ENCODE results near the gene PRKX.
"Not testable (repeated sequence)": the region's sequence is repeated elsewhere in the genome, so short reads cannot be mapped to it uniquely, and the experiment has no call there.

The PRKX gene

DNA sequence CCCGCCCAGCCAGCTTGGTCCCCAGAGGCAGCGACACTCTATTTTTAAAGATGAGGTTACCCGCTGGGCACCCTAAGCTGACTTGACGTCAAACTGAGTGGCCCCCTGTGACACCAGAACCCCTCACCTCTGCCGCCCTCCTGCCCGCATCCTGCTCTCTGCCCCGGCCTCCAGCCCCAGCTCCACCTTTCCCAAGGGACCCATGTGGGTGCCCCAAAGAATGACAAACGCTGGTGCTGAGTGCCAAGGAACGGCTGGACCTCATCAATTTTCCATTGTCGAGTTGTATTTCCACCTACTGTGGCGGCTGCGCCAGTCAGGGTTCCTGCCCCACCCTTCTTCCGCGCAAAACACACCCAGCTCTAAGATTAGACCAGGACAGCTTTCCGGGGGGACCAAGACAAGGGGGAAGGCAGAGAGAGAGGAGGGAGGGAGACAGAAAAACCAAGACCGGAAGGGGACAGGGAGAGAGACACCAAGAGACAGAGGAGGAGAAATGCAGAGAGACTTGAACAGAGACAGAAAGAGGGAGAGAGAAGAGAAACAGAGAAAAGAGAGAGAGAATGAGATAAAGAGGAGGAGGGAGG is 2.0 kb downstream of the PRKX start:
- no peak for DNase-seq (ENCODE audit: low read depth)

DNA sequence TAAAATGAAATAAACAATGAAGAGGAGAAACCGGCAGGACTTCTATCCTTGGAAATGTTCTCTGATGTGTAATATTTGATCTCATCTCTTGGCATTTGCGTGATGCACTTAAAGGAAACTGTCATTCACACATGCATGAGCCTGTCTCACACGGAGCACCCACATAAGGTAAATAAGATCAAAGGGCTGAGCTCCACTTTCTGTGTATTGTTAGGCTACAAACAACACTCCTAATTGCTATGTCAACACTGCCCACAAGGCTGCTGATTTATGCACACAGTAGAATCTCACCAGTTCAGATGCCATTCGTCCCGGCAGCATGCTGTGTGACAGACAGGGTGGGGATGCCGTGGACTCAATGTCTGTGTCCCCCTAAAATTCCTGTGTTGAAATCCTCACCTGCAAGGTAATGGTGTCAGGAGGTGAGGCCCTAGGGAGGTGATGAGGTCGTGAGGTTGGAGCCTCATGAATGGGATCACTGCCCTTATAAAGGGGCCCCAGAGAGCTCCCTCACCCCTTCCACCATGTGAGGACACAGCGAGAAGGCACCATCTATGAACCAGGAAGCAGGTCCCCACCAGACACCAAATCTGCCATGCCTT is 5.7 kb downstream of the PRKX start:
- not testable (repeated sequence) for DNase-seq (ENCODE audit: low read depth)

DNA sequence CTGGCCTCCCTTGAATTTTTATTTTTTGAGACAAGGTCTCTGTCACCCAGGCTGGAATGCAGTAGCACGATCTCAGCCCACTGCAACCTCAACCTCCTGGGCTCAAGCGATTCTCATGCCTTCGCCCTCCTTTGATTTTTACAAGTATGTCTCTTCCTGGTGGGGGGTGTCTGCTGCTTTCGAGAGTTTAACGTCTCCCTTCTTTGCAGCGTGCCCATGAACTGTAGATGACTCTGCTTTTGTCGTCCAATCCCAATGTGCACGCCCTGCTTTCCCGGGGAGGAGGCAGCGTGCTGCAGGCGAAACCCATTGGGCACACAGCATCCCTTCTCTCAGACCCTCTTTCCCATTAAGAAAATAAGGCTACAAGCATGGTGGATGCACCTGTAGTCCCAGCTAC is 7.0 kb downstream of the PRKX start:
- no peak for DNase-seq (ENCODE audit: low read depth)

DNA sequence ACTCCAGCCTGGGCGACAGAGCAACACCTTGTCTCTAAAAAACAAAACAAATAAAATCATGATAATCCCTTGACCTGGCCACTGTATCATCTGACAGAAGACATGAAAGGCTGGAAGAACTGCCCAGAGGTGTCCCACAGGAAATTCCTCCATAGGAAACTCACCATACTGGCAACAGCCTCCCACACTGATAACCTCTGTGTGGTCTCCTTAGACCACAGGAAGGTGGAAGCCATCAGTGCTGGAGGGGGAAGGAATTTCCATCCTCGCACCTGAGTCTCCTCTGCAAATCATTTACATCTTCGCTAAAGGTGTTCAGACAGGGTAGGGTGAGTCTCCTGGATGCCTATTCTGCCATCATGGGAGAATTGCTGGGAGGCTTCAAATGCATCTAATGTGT is 10.2 kb downstream of the PRKX start:
- DNase-seq (ENCODE audit: low read depth): not testable (repeated sequence)

DNA sequence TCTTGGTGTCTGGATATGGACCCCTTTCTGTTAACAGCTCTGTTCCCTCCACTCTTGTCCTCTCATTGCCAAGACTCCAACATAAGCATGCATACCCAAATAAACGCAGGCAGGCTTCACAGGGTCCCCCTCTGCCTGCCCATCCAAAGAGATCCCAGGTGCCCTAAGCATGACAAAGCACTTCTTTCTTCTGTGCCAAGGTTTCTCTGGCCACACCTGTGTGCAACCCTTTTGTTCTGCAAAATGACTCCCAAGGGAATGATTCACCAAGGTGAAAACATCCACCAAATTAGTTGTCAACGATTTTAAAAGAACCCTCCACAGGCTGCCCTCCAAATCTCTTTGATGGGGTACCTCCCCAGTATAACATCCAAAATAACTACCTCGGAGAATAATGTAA is 11.4 kb downstream of the PRKX start:
- DNase-seq (ENCODE audit: low read depth): not testable (repeated sequence)

DNA sequence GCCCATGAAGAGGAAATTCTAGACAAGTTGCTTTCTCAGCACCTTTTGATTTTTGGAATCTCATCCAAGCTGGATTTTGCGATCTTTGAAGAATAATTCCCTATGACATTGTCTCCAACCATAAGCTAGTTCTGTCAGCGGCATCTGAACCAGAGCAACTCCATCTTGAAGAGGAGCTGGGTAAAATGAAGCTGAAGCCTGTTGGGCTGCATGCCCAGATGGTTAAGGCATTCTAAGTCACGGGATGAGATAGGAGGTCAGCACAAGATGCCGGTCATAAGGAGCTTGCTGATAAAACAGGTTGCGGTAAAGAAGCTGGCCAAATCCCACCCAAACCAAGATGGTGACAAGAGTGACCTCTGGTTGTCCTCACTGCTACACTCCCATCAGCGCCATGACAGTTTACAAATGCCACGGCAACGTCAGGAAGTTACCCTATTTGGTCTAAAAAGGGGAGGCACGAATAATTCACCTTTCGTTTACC is 12.0 kb downstream of the PRKX start:
- not testable (repeated sequence) for DNase-seq (ENCODE audit: low read depth)

DNA sequence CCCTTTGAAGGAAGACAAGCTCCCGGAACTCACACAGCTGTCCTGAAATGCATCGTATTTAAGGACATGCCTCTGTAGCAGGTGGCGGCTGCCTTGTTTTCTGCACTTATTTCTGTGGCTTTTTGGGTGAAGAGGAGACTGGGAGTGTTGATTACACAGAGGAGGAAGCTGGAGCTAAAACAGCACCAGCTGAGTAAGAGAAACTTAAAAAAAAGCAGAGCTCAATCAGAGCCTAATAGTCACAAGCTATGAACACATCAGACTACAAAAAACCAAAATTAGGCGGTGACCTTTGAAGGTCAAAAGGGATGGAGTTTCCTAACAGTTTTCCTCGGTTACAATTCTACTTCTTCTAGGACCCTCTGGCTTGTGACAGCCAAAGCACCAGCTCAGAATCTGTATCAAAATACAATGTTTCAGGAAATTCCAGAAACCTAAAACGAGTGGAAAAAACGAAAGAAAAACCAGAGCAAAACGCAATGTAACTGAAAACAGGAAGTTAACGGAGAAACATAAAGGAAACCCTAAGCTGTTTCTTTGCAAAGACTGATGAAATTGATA is 13.5 kb downstream of the PRKX start:
- no peak for DNase-seq (ENCODE audit: low read depth)

DNA sequence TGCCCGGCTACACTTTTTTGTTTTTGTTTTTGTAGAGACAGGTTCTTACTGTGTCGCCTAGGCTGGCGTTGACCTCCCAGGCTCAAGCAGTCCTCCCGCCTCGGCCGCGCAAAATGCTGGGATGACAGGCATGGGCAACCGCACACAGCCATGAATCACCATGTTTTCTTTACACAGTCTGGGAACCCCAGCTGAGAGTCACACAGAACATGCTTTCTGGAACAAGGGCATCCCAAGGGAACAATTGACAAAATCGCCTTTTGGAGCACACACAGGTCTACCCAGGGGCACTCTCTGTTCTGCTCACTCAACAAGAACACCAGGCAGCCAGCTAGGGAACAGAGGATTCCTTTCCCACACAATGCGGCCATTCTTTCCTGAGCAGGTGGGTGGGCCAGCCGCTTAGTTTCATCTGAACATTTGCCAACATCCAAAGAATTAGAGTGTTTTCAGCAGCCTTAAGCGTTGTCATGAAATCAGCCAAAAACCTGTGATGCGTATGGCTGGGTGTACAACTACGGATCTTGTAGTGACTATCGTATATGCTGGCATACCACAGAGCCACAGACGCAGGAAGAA is 15.7 kb downstream of the PRKX start:
- no peak for DNase-seq (ENCODE audit: low read depth)

DNA sequence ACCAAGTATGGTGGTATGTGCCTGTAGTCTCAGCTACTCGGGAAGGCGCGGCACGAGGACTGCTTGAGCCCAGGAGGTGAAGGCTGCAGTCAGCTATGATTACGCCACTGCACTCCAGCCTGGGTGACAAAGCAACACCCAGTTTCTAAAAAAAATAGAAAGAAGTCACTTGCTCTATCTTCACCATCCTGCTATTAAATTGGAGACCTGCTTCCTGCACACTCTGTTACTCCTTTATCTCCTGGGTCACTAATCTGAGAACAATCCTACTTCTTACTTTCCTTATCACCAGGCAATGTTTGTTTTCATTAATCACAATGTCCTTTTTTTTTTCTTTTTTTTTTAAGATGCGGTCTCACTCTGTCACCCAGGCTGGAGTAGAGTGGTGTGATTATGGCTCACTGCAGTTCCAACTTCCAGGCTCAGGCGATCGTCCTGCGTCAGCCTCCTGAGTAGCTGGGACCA is 16.2 kb downstream of the PRKX start:
- no peak for DNase-seq (ENCODE audit: low read depth)

DNA sequence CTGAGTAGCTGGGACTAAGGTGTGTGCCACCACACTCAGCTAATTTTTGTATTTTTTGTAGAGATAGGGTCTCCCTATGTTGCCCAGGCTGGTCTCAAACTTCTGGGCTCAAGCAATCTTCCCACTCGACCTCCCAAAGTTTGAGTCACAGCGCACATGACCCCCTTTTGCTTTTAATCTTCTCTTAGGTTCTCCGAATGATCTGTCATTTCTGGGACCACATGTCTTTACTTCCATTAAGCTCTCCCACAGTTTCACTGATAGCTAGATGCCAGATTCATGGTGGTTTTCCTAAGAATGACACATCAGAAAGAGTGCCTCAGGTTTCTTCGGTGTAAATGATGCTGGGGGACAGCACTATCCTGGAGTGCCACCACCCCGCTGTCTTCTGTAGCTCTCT is 17.9 kb downstream of the PRKX start:
- DNase-seq (ENCODE audit: low read depth): no peak

DNA sequence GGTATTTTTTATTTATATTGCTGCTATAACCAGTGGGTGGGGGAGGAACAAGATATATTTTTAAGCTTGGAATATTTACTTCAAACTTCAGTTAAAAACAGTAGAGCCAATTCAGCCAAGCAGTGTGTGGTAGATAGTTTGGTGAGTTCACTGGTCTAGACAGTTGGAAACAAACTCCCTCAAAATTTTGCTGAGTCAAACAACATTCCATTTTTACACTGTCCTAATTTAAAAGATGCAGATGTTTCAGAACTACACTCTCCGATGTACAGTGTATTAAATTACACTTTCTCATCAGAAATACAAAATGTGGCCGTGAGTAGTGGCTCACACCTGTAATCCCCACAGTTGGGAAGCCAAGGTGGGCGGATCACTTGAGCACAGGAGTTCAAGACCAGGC is 23.3 kb downstream of the PRKX start:
- DNase-seq (ENCODE audit: low read depth): no peak

DNA sequence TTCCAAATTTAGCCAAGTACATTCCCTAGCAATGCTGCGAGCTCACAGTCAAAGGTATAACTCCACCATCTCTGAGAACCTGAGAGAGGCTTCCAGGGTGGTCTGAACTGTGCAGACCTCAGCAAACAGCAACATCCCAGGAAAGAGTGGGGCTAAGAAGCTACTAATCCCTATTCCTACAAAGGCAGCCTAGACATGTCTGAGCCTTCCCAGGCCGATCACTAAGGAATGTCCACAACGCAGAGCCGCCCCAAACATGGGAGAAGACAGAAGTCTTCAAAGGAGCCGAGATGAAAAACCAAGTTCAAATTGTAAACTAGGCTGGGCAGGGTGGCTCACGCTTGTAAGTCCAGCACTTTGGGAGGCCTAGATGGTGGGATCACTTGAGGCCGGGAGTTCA is 30.2 kb downstream of the PRKX start:
- DNase-seq (ENCODE audit: low read depth): not testable (repeated sequence)

DNA sequence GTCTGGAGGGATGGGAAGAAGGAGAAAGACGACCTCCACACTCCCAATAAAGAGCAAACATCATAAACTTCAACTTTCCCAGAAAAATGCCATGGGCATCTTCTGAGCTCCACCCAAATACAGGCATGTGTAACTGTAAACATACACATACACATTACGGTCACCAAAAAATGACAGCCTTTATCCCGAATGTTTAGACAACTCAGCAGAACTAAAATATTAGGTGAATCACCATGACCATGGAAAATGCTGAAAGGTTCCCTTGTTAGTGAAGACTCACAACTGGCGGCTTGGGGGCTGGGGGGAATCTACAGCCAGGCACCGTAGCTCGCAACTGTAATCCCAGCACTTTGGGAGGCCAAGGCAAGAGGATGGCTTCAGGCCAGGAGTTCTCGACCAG is 33.0 kb downstream of the PRKX start:
- no peak for DNase-seq (ENCODE audit: low read depth)

DNA sequence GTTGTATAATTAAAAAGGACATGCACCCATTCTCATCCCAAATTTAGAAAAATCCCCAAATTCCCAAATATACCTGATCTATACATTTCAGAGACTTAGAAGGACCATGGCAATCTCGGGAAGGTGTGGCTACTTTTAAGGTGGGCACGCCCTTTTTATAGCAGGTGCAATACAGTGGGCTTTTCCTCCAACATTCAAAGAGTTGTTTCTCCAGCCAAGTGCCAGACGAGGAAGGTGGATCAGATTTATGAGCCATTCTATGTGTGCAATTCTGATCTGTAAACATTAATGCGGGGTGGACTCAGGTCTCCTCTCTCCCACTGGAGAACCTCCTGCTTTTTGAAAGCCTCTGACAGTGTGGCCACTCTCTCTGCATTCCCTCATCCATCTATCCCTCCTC is 33.8 kb downstream of the PRKX start:
- no peak for DNase-seq (ENCODE audit: low read depth)

DNA sequence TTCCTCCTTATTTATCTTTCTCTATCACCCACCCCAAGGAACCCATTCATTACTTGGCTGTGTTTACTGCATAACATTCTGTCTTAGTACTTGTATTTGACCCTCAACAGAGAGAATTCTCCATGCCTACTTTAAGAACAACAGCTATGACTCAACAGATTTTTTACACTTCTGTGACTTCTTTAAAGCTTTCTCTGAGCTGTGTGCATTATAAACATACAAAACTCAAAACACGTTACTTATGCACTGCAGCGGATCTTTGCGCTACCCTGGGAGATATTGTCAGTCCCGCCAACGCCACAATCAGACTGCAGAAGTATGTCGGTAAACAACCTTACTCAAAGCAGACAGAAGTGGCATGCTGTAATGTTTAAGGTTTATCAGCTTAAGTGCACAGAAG is 35.1 kb downstream of the PRKX start:
- DNase-seq (ENCODE audit: low read depth): no peak

DNA sequence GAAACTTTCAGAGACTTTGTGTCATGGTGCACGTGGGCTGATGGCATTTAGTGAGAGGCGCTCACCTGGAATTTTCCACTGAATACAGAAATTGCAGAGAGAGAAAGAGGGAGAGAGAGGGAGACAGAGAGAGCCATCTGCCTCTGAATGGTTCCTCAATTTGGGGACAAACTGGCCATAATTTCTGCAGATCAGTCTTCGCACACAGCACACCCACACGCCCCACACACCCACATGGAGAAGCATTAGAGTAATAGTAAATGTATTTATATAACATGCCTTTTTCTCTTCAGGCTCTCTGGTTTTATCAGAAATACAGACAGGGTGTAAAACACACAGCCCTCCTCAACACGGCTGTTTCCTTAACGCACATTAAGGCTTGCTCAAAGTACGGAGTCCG is 38.6 kb downstream of the PRKX start:
- DNase-seq (ENCODE audit: low read depth): no peak

DNA sequence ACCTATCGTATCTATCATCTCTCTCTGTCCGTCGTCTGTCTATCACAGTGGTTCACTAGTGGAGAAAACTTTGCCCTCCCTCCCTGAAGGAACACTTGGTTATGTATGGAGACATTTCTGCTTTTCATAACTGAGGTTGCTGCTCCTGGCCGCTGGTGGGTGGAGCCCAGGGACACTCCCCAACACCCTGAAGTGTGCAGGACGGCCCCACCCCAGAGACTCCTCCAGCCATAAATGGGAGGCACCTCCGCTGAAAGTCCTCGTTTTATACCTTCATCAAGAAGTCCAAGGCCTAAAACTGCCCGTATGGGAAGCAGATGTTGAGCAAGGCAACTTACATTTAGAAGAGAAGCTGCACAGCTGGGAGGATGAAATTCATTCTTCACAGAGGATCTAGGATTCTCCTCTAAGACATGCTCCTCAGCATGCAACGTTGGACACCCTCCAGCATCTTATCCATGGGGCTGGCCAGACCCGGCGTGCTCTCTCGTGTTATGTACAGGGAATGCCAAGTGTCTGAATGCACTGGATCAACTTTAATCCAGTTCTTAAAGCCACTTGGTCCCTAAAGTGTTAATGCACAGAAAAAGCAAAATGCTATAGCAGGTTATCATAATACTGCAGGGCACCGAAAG is 43.5 kb downstream of the PRKX start:
- DNase-seq (ENCODE audit: low read depth): no peak

DNA sequence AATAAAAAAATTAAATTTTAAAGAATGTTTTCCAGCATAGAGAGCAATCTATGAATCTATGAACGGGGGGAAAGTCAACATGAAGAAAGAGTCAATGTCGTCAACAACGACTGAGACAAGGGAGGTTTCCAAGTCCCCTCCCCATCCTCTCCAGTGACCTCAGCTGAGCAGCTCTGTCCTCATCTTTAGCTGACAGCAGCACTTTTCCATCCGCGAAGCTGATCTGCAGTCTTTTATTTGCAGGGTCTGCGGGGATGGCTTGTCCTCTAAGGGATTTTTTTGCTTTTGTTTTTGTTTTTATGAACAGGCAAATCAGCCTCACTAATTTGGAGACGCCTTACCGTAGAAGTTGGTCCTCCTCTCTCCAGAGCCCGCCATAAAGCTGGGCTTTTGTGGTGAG is 46.5 kb downstream of the PRKX start:
- DNase-seq (ENCODE audit: low read depth): no peak

DNA sequence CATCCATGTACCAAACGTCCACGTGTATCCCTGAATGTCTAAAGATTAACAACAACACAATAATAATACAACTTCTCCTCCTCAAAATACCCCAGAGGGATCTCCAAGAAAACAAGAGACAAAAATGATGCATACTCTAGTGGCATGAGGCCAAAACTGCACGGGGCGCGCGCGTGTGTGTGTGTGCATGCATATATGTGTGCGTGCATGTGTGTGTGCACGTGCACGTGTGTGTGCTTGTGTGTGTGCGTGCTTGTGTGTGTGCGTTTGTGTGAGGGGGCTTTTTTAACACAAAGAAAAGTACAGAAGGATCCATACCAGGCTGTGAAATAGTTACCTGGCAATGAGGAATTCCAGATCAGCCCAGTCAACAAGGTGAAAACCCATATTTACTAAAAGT is 48.5 kb downstream of the PRKX start:
- no peak for DNase-seq (ENCODE audit: low read depth)

DNA sequence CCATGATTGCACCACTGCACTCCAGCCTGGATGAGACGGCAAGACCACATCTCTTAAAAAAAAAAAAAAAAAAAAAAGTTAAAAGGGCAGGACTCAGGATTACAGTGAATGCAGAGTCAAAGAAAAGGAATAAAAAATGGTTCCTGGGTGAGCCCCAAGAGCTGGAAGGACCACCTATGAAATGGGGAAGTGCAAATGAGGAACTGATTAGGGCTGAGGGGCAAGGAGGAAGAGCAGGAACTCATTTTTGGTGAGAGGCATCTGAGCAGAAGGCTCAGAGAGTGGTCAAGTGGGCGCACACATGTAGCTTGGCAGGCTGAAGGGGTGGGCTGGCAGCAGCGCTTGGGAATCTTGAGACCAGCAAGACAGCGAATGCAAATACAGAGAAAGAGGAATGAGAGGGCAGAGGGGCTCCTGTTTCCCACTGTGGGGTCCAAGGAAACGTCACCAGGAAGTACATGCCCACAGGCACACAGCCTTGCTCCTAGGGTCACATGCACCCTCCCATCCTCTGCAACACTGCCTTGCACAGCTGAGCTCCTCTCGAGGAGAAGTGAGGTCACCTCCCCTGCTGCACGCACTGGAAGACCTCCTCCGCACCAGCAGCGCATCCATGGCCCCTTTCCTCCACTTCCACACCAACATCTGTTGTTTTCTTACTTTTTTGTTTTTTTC is 49.7 kb downstream of the PRKX start:
- DNase-seq (ENCODE audit: low read depth): not testable (repeated sequence)

DNA sequence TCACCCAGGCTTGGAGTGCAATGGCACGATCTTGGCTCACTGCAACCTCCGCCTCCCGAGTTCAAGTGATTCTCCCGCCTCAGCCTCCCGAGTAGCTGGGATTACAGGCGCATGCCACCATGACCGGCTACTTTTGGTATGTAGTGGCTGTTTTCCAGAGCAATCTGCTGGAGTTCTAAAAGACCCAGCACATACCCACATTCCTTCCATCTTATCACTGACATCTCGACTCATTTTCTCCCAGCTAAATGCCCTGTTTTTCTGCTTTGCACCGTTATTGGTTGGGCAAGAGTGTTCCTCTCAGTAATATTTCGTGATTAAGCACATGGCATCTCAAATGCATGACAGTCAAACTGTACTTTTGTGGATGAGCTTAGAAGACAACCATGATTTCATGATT is 53.7 kb downstream of the PRKX start:
- no peak for DNase-seq (ENCODE audit: low read depth)

DNA sequence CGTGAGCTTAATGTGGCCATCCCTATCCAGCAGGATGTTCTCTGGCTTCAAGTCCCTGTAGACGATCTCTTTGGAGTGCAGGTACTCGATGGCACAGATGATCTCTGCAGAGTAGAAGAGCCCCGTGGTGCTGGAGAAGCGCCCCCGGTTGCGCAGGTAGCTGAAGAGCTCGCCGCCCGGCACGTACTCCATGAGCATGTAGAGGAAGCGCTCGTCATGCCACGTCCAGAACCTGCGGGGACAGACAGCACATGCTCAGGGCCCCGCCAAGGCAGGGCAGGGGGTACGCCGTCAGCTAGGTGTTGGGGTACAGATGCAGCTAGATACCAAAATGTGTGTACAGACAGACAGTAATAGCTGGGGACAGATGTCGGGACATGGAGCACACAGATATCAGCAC is 58.3 kb downstream of the PRKX start:
- no peak for DNase-seq (ENCODE audit: low read depth)

All from stromal cell of bone marrow (primary cell).